Activated CD8-positive, alpha-beta memory T cell treated with anti-CD3 and anti-CD28 coated beads for 36 hours (primary cell): ENCODE results near the gene FFAR3. TPM values are rescaled to one million over a fixed set of nuclear protein-coding genes. Genes with fewer than 3 reads are reported as not detected.

Experiments
- total RNA-seq, 2 experiments: library from RNA; stranded (reverse); gene quantifications; one replicate each; pipeline ENCODE4 v1.2.3, GENCODE V29; 2021

The FFAR3 gene
- total RNA-seq, 2 experiments from 2014 or later: 0.38 to 0.42 TPM

Other genes with a start within 250 kb of the FFAR3 start
- gene FXYD3, start 242.6 kb upstream of the FFAR3 start, total RNA-seq: not detected
- gene LGI4, start 223.4 kb upstream of the FFAR3 start, total RNA-seq: not detected
- gene FXYD1, start 219.6 kb upstream of the FFAR3 start, total RNA-seq: not detected
- not detected for gene FXYD7, start 215.2 kb upstream of the FFAR3 start, total RNA-seq
- gene FXYD5, start 203.7 kb upstream of the FFAR3 start, total RNA-seq: 100 to 1,000 TPM; 286 to 292 TPM
- gene FAM187B, start 129.7 kb upstream of the FFAR3 start, total RNA-seq: not detected
- 10 to 100 TPM; 25.1 to 25.3 TPM for gene LSR, start 109.5 kb upstream of the FFAR3 start, total RNA-seq
- gene USF2, start 89.5 kb upstream of the FFAR3 start, total RNA-seq: 100 to 1,000 TPM; 106 to 112 TPM
- under 1 TPM; 0.48 to 0.55 TPM for gene HAMP, start 75.9 kb upstream of the FFAR3 start, total RNA-seq
- not detected for gene MAG, start 66.3 kb upstream of the FFAR3 start, total RNA-seq
- under 1 TPM; 0.13 to 0.23 TPM for gene CD22, start 29.3 kb upstream of the FFAR3 start, total RNA-seq
- not detected for gene FFAR1, start 10.6 kb upstream of the FFAR3 start, total RNA-seq
- gene GPR42, start 12.6 kb downstream of the FFAR3 start, total RNA-seq: not detected
- gene FFAR2, start 89.8 kb downstream of the FFAR3 start, total RNA-seq: not detected
- not detected for gene KRTDAP, start 132.0 kb downstream of the FFAR3 start, total RNA-seq
- gene DMKN, start 155.2 kb downstream of the FFAR3 start, total RNA-seq: 1 to 10 TPM in 1 of 2 experiments, under 1 TPM in 1; 0.65 to 2.0 TPM
- gene SBSN, start 169.9 kb downstream of the FFAR3 start, total RNA-seq: not detected
- not detected for gene GAPDHS, start 175.0 kb downstream of the FFAR3 start, total RNA-seq
- 100 to 1,000 TPM; 106 to 110 TPM for gene TMEM147, start 187.2 kb downstream of the FFAR3 start, total RNA-seq
- not detected for gene ATP4A, start 205.2 kb downstream of the FFAR3 start, total RNA-seq
- not detected for gene PMIS2, start 227.7 kb downstream of the FFAR3 start, total RNA-seq